ENCODE data around the gene OR8B8.

GRCh38 chr11:124475265-124475664, 29.8 kb upstream of the OR8B8 start:
- TF ChIP-seq TARDBP (IDR thresholded peaks at IDR 0.05) (no peak), BHLHE40 (IDR thresholded peaks at IDR 0.05; ENCODE audit: borderline replicate concordance) (no peak), ZNF384 (IDR thresholded peaks at IDR 0.05) (no peak), FOXK2 (IDR thresholded peaks at IDR 0.05) (no peak), HDGF (IDR thresholded peaks at IDR 0.05; ENCODE audit: borderline replicate concordance) (no peak), ARNT (IDR thresholded peaks at IDR 0.05) (no peak), SP1 (IDR thresholded peaks at IDR 0.05) (no peak), ELF4 (IDR thresholded peaks at IDR 0.05) (no peak), FOXM1 (IDR thresholded peaks at IDR 0.05; ENCODE audit: borderline replicate concordance) (no peak), SUZ12 (IDR thresholded peaks at IDR 0.05) (no peak), FOXA1 (IDR thresholded peaks at IDR 0.05) (no peak)
- TF ChIP-seq, protein P1, sequence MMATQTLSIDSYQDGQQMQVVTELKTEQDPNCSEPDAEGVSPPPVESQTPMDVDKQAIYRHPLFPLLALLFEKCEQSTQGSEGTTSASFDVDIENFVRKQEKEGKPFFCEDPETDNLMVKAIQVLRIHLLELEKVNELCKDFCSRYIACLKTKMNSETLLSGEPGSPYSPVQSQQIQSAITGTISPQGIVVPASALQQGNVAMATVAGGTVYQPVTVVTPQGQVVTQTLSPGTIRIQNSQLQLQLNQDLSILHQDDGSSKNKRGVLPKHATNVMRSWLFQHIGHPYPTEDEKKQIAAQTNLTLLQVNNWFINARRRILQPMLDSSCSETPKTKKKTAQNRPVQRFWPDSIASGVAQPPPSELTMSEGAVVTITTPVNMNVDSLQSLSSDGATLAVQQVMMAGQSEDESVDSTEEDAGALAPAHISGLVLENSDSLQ (IDR thresholded peaks at IDR 0.05) = no peak
